BLaER1 treated with 17β-estradiol and CSF1 and Interleukin-3, amounts not matched to agents 10 nM and 100 nM (cell line): Measurements from ENCODE around the gene GNAT1.

ENCODE experiments used
- H3K27ac ChIP-seq, 11 experiments: shearing (Covaris generic); formaldehyde crosslinking; 2 replicates each; pipeline ENCODE4 v1.8.1; 2022
- H3K27me3 ChIP-seq, 11 experiments: shearing (Covaris generic); formaldehyde crosslinking; 2 replicates each; pipeline ENCODE4 v1.8.1; 2022
- H3K36me3 ChIP-seq, 11 experiments: shearing (Covaris generic); formaldehyde crosslinking; 2 replicates each; pipeline ENCODE4 v1.8.1; 2022
- H3K4me1 ChIP-seq, 10 experiments: shearing (Covaris generic); formaldehyde crosslinking; 2 replicates each; pipeline ENCODE4 v1.8.1; 2022
- H3K4me2 ChIP-seq, 11 experiments: shearing (Covaris generic); formaldehyde crosslinking; 2 replicates each; pipeline ENCODE4 v1.8.1; 2022
- H3K4me3 ChIP-seq, 10 experiments: shearing (Covaris generic); formaldehyde crosslinking; 2 replicates each; pipeline ENCODE4 v1.8.1; 2022
- H3K9ac ChIP-seq, 11 experiments: shearing (Covaris generic); formaldehyde crosslinking; 2 replicates each; pipeline ENCODE4 v1.8.1; 2022
- H3K9me3 ChIP-seq, 11 experiments: shearing (Covaris generic); formaldehyde crosslinking; replicated peaks in 1 of 11; 2 replicates each; pipeline ENCODE4 v1.8.1; 2022
- H4K20me1 ChIP-seq, 11 experiments: shearing (Covaris generic); formaldehyde crosslinking; 2 replicates each; pipeline ENCODE4 v1.8.1; 2022
- Cebpa-rat ChIP-seq, 11 experiments: shearing (Covaris generic); IDR thresholded peaks; 2 replicates each; pipeline ENCODE4 v1.8.1; 2022

The GNAT1 gene

DNA sequence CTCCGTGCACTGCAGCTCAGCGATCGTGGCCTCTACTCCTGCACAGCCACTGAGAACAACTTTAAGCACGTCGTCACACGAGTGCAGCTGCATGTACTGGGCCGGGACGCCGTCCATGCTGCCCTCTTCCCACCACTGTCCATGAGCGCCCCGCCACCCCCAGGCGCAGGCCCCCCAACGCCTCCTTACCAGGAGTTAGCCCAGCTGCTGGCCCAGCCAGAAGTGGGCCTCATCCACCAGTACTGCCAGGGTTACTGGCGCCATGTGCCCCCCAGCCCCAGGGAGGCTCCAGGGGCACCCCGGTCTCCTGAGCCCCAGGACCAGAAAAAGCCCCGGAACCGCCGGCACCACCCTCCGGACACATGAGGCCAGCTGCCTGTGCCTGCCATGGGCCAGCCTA lies 3.7 kb upstream of the GNAT1 start:
- Histone ChIP-seq H3K36me3 (peaks cover 0 to 50% (median 24%) of the 10 kb centered on the region in 11 experiments; a peak in 13 of 22 replicates), H3K9me3 (no peaks in the 10 kb centered on the region), H3K27me3 (peaks cover under 1 to 2% (median 1%) of the 10 kb centered on the region in 11 experiments; a peak in 20 of 22 replicates), H3K4me3 (no peak overlapping the region), H3K4me2 (no peak overlapping the region), H4K20me1 (peaks cover 0 to 19% (median 0%) of the 10 kb centered on the region in 11 experiments; a peak in 6 of 22 replicates), H3K9ac (no peak overlapping the region), H3K4me1 (peaks cover 19 to 34% (median 22%) of the 10 kb centered on the region in 10 experiments), H3K27ac (no peak overlapping the region)
- no peak for TF ChIP-seq Cebpa-rat (IDR thresholded peaks at IDR 0.05)

- peaks cover 16 to 17% (median 17%) of the 10 kb centered on the region in 11 experiments for H3K27me3 ChIP-seq
- H3K36me3 ChIP-seq = peaks cover 0 to 34% (median 20%) of the 10 kb centered on the region in 11 experiments; a peak in 12 of 22 replicates
- H4K20me1 ChIP-seq = peaks cover 0 to 33% (median 0%) of the 10 kb centered on the region in 11 experiments; a peak in 11 of 22 replicates
- H3K4me3 ChIP-seq = no peak overlapping the region
- H3K9me3 ChIP-seq = no peaks in the 10 kb centered on the region
- peaks cover 25 to 43% (median 35%) of the 10 kb centered on the region in 10 experiments for H3K4me1 ChIP-seq
- TF ChIP-seq Cebpa-rat (IDR thresholded peaks at IDR 0.05) = no peak
- H3K9ac ChIP-seq = peak overlapping the region in 6 of 11 experiments; percentile 8 to 54 (median 42); a peak in 7 of 22 replicates
- peak overlapping the region; percentile 8 to 58 (median 41); a peak in 18 of 22 replicates for H3K4me2 ChIP-seq
- peak overlapping the region in 2 of 11 experiments; percentile 16 to 43; a peak in 1 of 22 replicates for H3K27ac ChIP-seq
Observed at GRCh38 chr3:50189274-50189673, 2.1 kb upstream of the GNAT1 start.

GRCh38 chr3:50189989-50190388 lies 1.4 kb upstream of the GNAT1 start:
- H3K4me2 ChIP-seq = 0 out of 22 replicates have a peak overlapping the region, but pooled peaks of 2 of the 11 experiments have one; percentile 68 to 74
- H3K27ac ChIP-seq = no peak overlapping the region
- H3K27me3 ChIP-seq = peaks cover 21 to 24% (median 22%) of the 10 kb centered on the region in 11 experiments
- peaks cover 0 to 28% (median 15%) of the 10 kb centered on the region in 11 experiments; a peak in 10 of 22 replicates for H3K36me3 ChIP-seq
- H3K9me3 ChIP-seq = no peaks in the 10 kb centered on the region
- peaks cover 0 to 37% (median 0%) of the 10 kb centered on the region in 11 experiments; a peak in 11 of 22 replicates for H4K20me1 ChIP-seq
- H3K4me1 ChIP-seq = peaks cover 26 to 48% (median 38%) of the 10 kb centered on the region in 10 experiments
- no peak overlapping the region for H3K9ac ChIP-seq
- no peak overlapping the region for H3K4me3 ChIP-seq
- TF ChIP-seq Cebpa-rat (IDR thresholded peaks at IDR 0.05) = no peak

GRCh38 chr3:50192124-50192523 lies 714 bp downstream of the GNAT1 start:
- peaks cover 0 to 37% (median 0%) of the 10 kb centered on the region in 11 experiments; a peak in 11 of 22 replicates for H4K20me1 ChIP-seq
- peaks cover 27 to 44% (median 38%) of the 10 kb centered on the region in 11 experiments for H3K27me3 ChIP-seq
- no peak overlapping the region for H3K4me3 ChIP-seq
- no peak for TF ChIP-seq Cebpa-rat (IDR thresholded peaks at IDR 0.05)
- peaks cover 0 to 8% (median 0%) of the 10 kb centered on the region in 11 experiments; a peak in 4 of 22 replicates for H3K36me3 ChIP-seq
- H3K9ac ChIP-seq = no peak overlapping the region
- no peaks in the 10 kb centered on the region for H3K9me3 ChIP-seq
- H3K4me1 ChIP-seq = peaks cover 26 to 48% (median 38%) of the 10 kb centered on the region in 10 experiments
- no peak overlapping the region for H3K4me2 ChIP-seq
- H3K27ac ChIP-seq = no peak overlapping the region

DNA sequence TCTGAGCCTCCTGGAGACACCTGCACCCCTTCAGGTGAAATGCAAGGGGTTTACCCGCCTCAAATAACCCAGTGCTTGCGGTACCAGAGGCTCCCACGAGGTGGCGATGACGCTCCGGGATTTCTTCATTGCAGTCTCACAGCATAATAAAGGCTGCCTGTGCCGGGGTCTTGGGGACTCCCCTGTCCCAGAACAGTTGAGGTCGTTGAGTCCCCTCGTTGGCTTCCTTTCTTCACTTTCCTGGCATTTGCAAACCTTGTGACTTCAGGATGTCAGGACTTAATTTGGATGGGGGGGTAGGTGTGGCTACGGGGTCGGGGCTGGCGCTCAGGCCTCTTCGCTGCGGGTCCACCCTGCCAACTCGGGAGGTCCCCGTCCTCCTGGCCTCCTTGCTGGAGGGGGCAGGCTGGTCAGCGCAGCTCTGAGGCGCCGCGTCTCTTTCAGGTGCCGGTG lies 1.3 kb downstream of the GNAT1 start:
- TF ChIP-seq Cebpa-rat (IDR thresholded peaks at IDR 0.05) = no peak
- Histone ChIP-seq H4K20me1 (peaks cover 0 to 37% (median 0%) of the 10 kb centered on the region in 11 experiments; a peak in 11 of 22 replicates), H3K9me3 (no peaks in the 10 kb centered on the region), H3K4me1 (peaks cover 26 to 48% (median 38%) of the 10 kb centered on the region in 10 experiments), H3K27ac (no peak overlapping the region), H3K4me3 (no peak overlapping the region), H3K4me2 (peak overlapping the region in 6 of 11 experiments; percentile 5 to 78 (median 74); a peak in 4 of 22 replicates), H3K36me3 (0 out of 22 replicates have a peak, but pooled peaks cover 0 to 2% (median 0%) of the 10 kb centered on the region in 11 experiments), H3K9ac (no peak overlapping the region), H3K27me3 (peaks cover 27 to 46% (median 39%) of the 10 kb centered on the region in 11 experiments)

DNA sequence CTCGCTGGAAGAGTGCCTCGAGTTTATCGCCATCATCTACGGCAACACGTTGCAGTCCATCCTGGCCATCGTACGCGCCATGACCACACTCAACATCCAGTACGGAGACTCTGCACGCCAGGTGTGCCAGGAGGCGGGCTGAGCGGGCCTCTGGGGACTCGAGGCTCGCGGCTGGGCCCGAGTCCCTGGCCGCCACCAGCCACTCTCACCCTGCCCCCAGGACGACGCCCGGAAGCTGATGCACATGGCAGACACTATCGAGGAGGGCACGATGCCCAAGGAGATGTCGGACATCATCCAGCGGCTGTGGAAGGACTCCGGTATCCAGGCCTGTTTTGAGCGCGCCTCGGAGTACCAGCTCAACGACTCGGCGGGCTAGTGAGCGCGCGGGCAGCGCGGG lies 1.9 kb downstream of the GNAT1 start:
- no peak overlapping the region for H3K9ac ChIP-seq
- peaks cover 0 to 37% (median 0%) of the 10 kb centered on the region in 11 experiments; a peak in 11 of 22 replicates for H4K20me1 ChIP-seq
- no peak overlapping the region for H3K27ac ChIP-seq
- H3K27me3 ChIP-seq = peaks cover 27 to 46% (median 39%) of the 10 kb centered on the region in 11 experiments
- H3K36me3 ChIP-seq = no peaks in the 10 kb centered on the region
- H3K4me3 ChIP-seq = no peak overlapping the region
- H3K4me1 ChIP-seq = peaks cover 26 to 47% (median 37%) of the 10 kb centered on the region in 10 experiments
- H3K9me3 ChIP-seq = no peaks in the 10 kb centered on the region
- peak overlapping the region in 6 of 11 experiments; percentile 5 to 78 (median 74); a peak in 5 of 22 replicates for H3K4me2 ChIP-seq
- no peak for TF ChIP-seq Cebpa-rat (IDR thresholded peaks at IDR 0.05)

DNA sequence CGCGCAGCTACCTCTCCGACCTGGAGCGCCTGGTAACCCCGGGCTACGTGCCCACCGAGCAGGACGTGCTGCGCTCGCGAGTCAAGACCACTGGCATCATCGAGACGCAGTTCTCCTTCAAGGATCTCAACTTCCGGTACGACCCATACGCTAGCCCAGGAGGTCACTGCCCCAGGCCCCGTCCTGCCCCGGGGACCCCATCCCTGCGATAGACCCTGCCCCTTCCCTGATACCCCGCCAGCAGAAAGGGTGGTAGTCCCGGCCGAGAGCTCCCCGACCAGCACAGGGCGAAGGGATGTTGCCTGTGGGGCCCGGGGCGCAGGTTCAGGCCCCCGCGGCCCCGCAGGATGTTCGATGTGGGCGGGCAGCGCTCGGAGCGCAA lies 2.3 kb downstream of the GNAT1 start:
- Histone ChIP-seq H3K9ac (no peak overlapping the region), H3K4me2 (peak overlapping the region in 10 of 11 experiments; percentile 47 to 81 (median 74); a peak in 19 of 22 replicates)
- TF ChIP-seq Cebpa-rat (IDR thresholded peaks at IDR 0.05) = no peak

DNA sequence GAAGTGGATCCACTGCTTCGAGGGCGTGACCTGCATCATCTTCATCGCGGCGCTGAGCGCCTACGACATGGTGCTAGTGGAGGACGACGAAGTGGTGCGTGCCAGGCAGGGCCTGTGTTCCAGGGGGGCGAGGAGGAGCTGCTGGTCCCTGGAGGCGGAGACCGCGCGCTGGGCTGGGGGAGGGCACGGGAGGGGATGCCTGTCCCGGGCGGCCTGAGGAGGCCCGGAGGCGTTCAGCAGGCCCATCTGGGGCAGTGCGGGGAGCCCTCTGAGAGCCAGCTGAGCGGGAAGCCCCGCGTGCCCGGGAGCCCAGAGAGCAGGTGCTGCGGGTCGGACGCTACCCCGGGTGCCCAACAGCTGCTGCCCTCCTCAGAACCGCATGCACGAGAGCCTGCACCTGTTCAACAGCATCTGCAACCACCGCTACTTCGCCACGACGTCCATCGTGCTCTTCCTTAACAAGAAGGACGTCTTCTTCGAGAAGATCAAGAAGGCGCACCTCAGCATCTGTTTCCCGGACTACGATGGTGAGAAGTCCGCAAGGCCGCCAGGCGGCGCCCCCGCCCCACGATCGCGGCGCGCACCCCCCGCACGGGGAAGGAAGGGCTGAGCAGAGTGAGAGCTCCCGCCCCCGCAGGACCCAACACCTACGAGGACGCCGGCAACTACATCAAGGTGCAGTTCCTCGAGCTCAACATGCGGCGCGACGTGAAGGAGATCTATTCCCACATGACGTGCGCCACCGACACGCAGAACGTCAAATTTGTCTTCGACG lies 2.9 kb downstream of the GNAT1 start:
- no peaks in the 10 kb centered on the region for H3K36me3 ChIP-seq
- H3K4me1 ChIP-seq = peaks cover 20 to 37% (median 27%) of the 10 kb centered on the region in 10 experiments
- no peak overlapping the region for H3K27ac ChIP-seq
- H3K4me2 ChIP-seq = peak overlapping the region; percentile 47 to 81 (median 74)
- no peak overlapping the region; a peak in 1 of 22 replicates for H3K9ac ChIP-seq
- TF ChIP-seq Cebpa-rat (IDR thresholded peaks at IDR 0.05) = no peak
- peaks cover 0 to 37% (median 0%) of the 10 kb centered on the region in 11 experiments; a peak in 11 of 22 replicates for H4K20me1 ChIP-seq
- H3K4me3 ChIP-seq = peak overlapping the region in 3 of 10 experiments; percentile 9 to 32 (median 20); a peak in 4 of 20 replicates
- peaks cover 28 to 52% (median 39%) of the 10 kb centered on the region in 11 experiments for H3K27me3 ChIP-seq
- no peaks in the 10 kb centered on the region for H3K9me3 ChIP-seq

More for the DNA sequence above, 2.3 kb downstream of the GNAT1 start:
- H3K4me1 ChIP-seq = peaks cover 25 to 43% (median 33%) of the 10 kb centered on the region in 10 experiments
- H3K27me3 ChIP-seq = peaks cover 27 to 46% (median 39%) of the 10 kb centered on the region in 11 experiments
- H4K20me1 ChIP-seq = peaks cover 0 to 37% (median 0%) of the 10 kb centered on the region in 11 experiments; a peak in 11 of 22 replicates
- H3K36me3 ChIP-seq = no peaks in the 10 kb centered on the region
- no peaks in the 10 kb centered on the region for H3K9me3 ChIP-seq
- H3K27ac ChIP-seq = no peak overlapping the region
- peak overlapping the region in 2 of 10 experiments; percentile 20 to 32; a peak in 2 of 20 replicates for H3K4me3 ChIP-seq
